Sigmoid colon (tissue), 4 donors: ENCODE measurements around the gene FBXW5.

Source experiments
- EP300 ChIP-seq, 4 donors: sonication (generic); formaldehyde crosslinking; IDR thresholded peaks; one replicate each; pipeline ENCODE4 v1.6.1; 2017; ENCODE audit warnings: antibody characterized with exemption in 4 of 4
- POLR2A ChIP-seq, 2 donors: fragments of 450-650 bp; IDR thresholded peaks; one replicate each; pipeline ENCODE4 v1.6.1; 2016; ENCODE audit warnings: antibody characterized with exemption in 2 of 2, mild to moderate bottlenecking in 2 of 2, moderate library complexity in 2 of 2
- POLR2AphosphoS5 ChIP-seq, 4 donors: sonication (generic); formaldehyde crosslinking; IDR thresholded peaks; one replicate each; pipeline ENCODE4 v1.6.1; 2017; ENCODE audit warnings: antibody characterized with exemption in 4 of 4
- TF ChIP-seq, protein P1 (sequence below), 4 experiments: fragments of 450-650 bp in 3 of 4; fragments of 200-600 bp in 1 of 4; IDR thresholded peaks; one replicate each; pipeline ENCODE4 v1.5.1; 2016 to 2019; ENCODE audit warnings: antibody characterized with exemption in 4 of 4, mild to moderate bottlenecking in 3 of 4, moderate library complexity in 2 of 4

- TF ChIP-seq, protein P1, sequence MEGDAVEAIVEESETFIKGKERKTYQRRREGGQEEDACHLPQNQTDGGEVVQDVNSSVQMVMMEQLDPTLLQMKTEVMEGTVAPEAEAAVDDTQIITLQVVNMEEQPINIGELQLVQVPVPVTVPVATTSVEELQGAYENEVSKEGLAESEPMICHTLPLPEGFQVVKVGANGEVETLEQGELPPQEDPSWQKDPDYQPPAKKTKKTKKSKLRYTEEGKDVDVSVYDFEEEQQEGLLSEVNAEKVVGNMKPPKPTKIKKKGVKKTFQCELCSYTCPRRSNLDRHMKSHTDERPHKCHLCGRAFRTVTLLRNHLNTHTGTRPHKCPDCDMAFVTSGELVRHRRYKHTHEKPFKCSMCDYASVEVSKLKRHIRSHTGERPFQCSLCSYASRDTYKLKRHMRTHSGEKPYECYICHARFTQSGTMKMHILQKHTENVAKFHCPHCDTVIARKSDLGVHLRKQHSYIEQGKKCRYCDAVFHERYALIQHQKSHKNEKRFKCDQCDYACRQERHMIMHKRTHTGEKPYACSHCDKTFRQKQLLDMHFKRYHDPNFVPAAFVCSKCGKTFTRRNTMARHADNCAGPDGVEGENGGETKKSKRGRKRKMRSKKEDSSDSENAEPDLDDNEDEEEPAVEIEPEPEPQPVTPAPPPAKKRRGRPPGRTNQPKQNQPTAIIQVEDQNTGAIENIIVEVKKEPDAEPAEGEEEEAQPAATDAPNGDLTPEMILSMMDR (IDR thresholded peaks at IDR 0.05): no peak
- TF ChIP-seq POLR2A (IDR thresholded peaks at IDR 0.05) (no peak), POLR2AphosphoS5 (IDR thresholded peaks at IDR 0.05) (no peak), EP300 (IDR thresholded peaks at IDR 0.05) (no peak)
These were observed 45.8 kb upstream of the FBXW5 start for GRCh38 chr9:136990242-136990911.
